ENCODE results near the gene CCND3. TPM values are rescaled to one million over a fixed set of nuclear protein-coding genes. Genes with fewer than 3 reads are reported as not detected.

The CCND3 gene
- total and polyA plus RNA-seq, 2 of the 13 experiments (the other 11 are each of a cell fraction or from before 2014, with no cell fraction given) = 4.3 to 7.2 TPM

GRCh38 chr6:41972826-41973225 is 31.2 kb upstream of the CCND3 start:
- H3K79me2 ChIP-seq (ENCODE audit: insufficient read depth, low read length) = no peaks in the 10 kb centered on the region
- POLR2A ChIA-PET = no interaction called here
- TF ChIP-seq ZNF225 (CRISPR knock-in tag; IDR thresholded peaks at IDR 0.05) (no peak), HNF1B (CRISPR knock-in tag; IDR thresholded peaks at IDR 0.05) (no peak), TCF7 (IDR thresholded peaks at IDR 0.05; ENCODE audit: low read depth) (no peak), ZNF431 (CRISPR knock-in tag; IDR thresholded peaks at IDR 0.05; ENCODE audit: borderline replicate concordance, low read depth) (no peak), SNRNP70 (IDR thresholded peaks at IDR 0.05; ENCODE audit: low read depth, low read length) (no peak), FOXC1 (CRISPR knock-in tag; IDR thresholded peaks at IDR 0.05; ENCODE audit: borderline replicate concordance) (no peak), SALL2 (CRISPR knock-in tag; IDR thresholded peaks at IDR 0.05) (no peak), NFE2L1 (CRISPR knock-in tag; IDR thresholded peaks at IDR 0.05; ENCODE audit: borderline replicate concordance) (no peak), ZNF441 (CRISPR knock-in tag; IDR thresholded peaks at IDR 0.05; ENCODE audit: borderline replicate concordance) (no peak), ZNF446 (CRISPR knock-in tag; IDR thresholded peaks at IDR 0.05) (no peak), GMEB1 (CRISPR knock-in tag; IDR thresholded peaks at IDR 0.05; ENCODE audit: borderline replicate concordance) (no peak), THAP7 (CRISPR knock-in tag; IDR thresholded peaks at IDR 0.05) (no peak), NFATC3 (CRISPR knock-in tag; IDR thresholded peaks at IDR 0.05) (no peak), TOE1 (CRISPR knock-in tag; IDR thresholded peaks at IDR 0.05) (no peak), ZFYVE20 (CRISPR knock-in tag; IDR thresholded peaks at IDR 0.05; ENCODE audit: borderline replicate concordance, low read depth) (no peak), BCL6 (CRISPR knock-in tag; IDR thresholded peaks at IDR 0.05) (no peak), PLRG1 (conservative IDR thresholded peaks at IDR 0.05) (no peak), NPAS2 (CRISPR knock-in tag; IDR thresholded peaks at IDR 0.05; ENCODE audit: borderline replicate concordance) (no peak), CBFB (CRISPR knock-in tag; IDR thresholded peaks at IDR 0.05) (no peak), ZNF484 (CRISPR knock-in tag; IDR thresholded peaks at IDR 0.05; ENCODE audit: borderline replicate concordance, low read depth) (no peak)
- WGBS (ENCODE audit: low lambda C conversion rate) = 58% methylated on average over 2 of the region's 2 CpGs
- no peaks in the 10 kb centered on the region for H3K9me3 ChIP-seq (ENCODE audit: low read length)
- H3K4me3 ChIP-seq (replicated peaks in 1 of 3; ENCODE audit: insufficient read depth in 1 of 3, low read depth in 2 of 3, low read length in 3 of 3) = no peak overlapping the region
- H3K27me3 ChIP-seq (ENCODE audit: control insufficient read depth in 1 of 2, insufficient read depth in 2 of 2, low read length in 2 of 2) = no peaks in the 10 kb centered on the region
- DNase-seq (ENCODE audit: low spot score) (no peak), ATAC-seq (no peak), FAIRE-seq (no peak)
- no peaks in the 10 kb centered on the region for H4K20me1 ChIP-seq (ENCODE audit: insufficient read depth, low read length)
- intact Hi-C loops (cut with micrococcal nuclease; ENCODE audit: unreplicated experiment) (no loop called here), in situ Hi-C loops (cut with HindIII; ENCODE audit: extremely low pct_ligation_motif_present, low pct_unique_long_range_greater_than_20kb) (no loop called here)
- CTCF ChIA-PET (ENCODE audit: low intra/inter-chr PET ratio, low total read pairs) = no interaction called here
- BruUV-seq (replicated peaks) = no TSS peak
- no peak overlapping the region for H3K4me2 ChIP-seq (ENCODE audit: low read depth, low read length)
- no peak overlapping the region for H2AFZ ChIP-seq (ENCODE audit: low read length)
- no peak overlapping the region for H3K9ac ChIP-seq (ENCODE audit: insufficient read depth, low read depth, low read length)
- H3K4me1 ChIP-seq (ENCODE audit: insufficient read depth, low read length) = peaks cover under 1% of the 10 kb centered on the region; the same call in 1 of the 2 replicates
- H3K27ac ChIP-seq (ENCODE audit: extremely low read length, insufficient read depth, low read length) = no peak overlapping the region
- H3K36me3 ChIP-seq (replicated peaks in 1 of 2; ENCODE audit: control insufficient read depth in 1 of 2, insufficient read depth in 2 of 2, low read length in 2 of 2) = no peaks in the 10 kb centered on the region
